GM19397 (cell line): ENCODE data around the gene SIK1.

Experiments used
- ATAC-seq: cut with Tn5 transposase; IDR thresholded peaks from one replicate; pipeline ENCODE4 v1.9.1; 2021; ENCODE audit warnings: mild to moderate bottlenecking, moderate library complexity; ENCODE audit not compliant: unreplicated experiment

Gene SIK1

GRCh38 chr21:43369124-43369523 lies 57.8 kb downstream of the SIK1 start:
- ATAC-seq, result no peak

DNA sequence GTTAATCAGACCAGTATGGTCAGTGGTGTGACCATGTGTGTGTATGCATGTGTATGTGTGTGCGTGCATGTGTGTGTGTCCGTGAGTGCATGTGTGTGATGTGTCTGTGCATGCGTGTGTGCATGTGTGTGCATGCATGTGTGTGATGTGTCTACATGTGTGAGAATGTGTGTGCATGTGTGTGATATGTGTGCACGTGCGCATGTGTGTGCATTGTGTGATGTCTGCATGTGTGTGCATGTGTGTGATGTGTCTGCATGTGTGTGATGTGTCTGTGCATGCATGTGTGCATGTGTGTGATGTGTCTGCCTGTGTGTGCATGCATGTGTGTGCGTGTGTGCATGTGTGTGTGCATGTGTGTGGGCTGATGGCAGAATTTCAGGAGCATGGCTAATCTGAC lies 58.2 kb downstream of the SIK1 start:
- ATAC-seq, result no peak

GRCh38 chr21:43367859-43368258 lies 59.1 kb downstream of the SIK1 start:
- ATAC-seq, result no peak

- no peak for ATAC-seq
Observed at GRCh38 chr21:43367296-43367695, 59.6 kb downstream of the SIK1 start.

GRCh38 chr21:43366656-43367055 lies 60.3 kb downstream of the SIK1 start:
- no peak for ATAC-seq

DNA sequence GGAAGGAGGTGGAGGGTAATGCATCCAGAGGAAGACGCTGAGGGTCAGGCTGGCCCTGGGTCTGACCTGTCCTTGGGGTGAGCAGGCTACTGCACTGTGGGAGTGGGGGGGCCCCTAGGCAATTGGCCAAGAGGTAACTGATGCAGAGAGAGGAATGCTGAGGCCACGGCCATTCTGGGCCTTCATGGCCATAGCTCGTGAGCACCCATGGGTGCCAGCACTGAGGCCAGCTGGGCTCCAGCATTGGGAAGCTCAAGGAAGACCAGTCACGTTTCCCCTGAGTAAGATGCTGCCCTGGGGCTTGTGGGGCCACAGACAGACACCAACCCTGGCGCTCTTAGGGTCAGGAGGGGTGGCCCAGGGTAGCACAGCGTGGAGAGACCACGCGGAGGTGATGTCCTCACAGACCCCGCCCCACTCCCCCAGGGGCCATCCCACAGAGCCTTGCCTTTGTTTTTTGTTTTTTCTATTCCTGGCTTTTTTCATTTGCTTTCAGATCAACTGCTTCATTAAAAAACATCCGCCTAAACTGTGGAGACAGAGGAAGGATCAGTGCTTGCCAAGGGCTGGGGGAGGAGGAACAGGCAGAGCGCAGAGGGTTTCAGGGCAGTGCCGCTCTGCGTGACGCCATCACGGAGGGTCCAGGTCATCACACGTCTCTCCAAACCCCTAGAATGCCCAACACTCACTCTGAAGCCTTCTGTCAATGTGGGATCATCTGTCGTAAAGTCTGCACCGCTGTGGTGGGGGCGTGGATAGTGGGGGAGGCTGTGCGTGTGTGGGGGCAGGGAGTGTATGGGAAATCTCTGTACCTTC lies 61.1 kb downstream of the SIK1 start:
- ATAC-seq, result no peak

- no peak for ATAC-seq
Observed at GRCh38 chr21:43364851-43365424, 62.0 kb downstream of the SIK1 start.
